ENCODE measurements around the gene TP53I11.

The TP53I11 gene

GRCh38 chr11:44978274-44978960 lies 27.7 kb upstream of the TP53I11 start:
- DNase-seq, result no peak

- DNase-seq, result peak; percentile 33
These were observed 26.9 kb upstream of the TP53I11 start for GRCh38 chr11:44977493-44977984.

DNA sequence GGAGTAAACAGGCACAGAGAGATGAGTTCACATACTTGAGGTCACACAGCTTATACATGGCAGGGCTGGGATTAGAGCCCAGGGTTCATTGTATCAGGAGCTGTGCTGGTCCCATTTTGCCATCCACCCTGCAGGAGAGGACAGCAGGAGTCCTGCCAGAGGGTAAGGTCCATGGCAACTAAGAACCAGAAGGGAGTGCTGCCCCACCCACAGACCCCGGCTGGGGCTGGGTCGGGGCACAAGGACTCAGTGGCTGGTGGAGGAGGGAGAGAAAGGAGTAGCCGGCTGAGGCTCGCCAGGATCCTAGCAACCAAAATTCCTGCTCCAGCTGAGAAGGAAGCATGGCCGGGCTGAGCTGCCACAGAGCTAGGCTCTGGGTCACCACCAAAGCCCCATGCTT lies 25.9 kb upstream of the TP53I11 start:
- DNase-seq, result no peak

DNA sequence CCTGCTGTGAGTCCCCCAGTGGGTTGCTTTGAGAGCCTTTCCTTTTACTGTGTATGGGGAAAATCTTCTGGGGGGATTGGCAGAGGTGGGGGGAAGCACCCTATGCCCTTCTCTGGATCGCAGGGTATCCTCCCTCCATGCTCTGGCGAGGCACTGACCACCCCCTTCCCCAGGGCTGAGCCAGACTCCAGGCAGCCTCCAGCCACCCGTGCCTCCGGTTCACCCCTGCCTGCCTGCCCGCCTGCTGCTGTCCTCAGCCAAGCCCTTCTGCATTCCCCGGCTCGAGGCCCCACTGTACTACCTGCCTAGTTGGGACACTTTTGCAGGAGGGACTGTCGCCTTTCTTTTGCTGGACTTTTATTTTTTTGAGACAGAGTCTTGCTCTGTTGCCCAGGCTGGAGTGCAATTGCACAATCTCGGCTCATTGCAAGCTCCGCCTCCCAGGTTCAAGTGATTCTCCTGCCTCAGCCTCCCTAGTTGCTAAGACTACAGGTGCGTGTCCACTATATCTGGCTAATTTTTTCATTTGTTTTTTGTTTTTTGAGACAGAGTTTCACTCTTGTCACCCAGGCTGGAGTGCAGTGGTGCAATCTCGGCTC lies 23.8 kb upstream of the TP53I11 start:
- DNase-seq, result no peak

DNA sequence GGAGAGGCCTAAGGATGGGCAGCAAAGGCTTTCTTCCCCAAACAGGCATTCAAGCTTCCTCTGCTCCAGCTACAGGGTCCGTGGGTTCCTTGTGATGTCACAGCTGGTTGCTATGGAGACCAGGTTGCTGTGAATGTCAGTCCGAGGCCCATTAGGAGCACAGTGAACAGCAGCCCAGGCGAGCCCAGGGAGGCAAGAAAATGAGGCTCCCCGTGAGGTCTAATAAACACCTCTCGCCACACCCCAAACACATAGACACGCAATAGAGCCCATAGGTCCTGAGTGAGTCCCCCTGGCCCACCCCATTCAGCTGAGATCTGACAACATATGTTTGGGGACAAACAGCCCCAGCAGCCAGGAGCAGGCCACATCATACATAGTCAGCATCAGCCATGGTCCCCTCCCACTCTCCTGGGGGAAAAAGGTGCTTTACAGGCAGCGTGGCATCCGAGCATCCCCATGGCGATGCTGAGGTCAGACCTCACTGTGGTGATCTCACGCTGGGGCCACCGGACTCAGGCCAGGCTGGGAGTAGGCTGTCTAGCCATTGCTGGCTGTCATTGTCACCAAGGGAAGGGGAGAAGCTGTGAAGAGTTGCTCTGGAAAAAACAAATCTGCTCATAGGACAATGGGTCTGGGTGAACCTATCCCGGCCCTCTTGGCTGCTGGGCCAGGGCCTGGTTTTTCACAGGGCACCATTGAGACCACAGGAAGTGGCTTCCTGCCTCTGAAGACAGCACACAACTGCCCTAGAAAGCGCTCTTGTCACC lies 23.1 kb upstream of the TP53I11 start:
- no peak for DNase-seq

- DNase-seq, result no peak
These were observed 22.2 kb upstream of the TP53I11 start for GRCh38 chr11:44972746-44973435.

- no peak for DNase-seq
These were observed 20.5 kb upstream of the TP53I11 start for GRCh38 chr11:44971185-44971584.

GRCh38 chr11:44970293-44970692 lies 19.6 kb upstream of the TP53I11 start:
- no peak for DNase-seq

- DNase-seq, result no peak
These were observed 19.1 kb upstream of the TP53I11 start for GRCh38 chr11:44969651-44970252.

GRCh38 chr11:44968510-44968909 lies 17.8 kb upstream of the TP53I11 start:
- no peak for DNase-seq

DNA sequence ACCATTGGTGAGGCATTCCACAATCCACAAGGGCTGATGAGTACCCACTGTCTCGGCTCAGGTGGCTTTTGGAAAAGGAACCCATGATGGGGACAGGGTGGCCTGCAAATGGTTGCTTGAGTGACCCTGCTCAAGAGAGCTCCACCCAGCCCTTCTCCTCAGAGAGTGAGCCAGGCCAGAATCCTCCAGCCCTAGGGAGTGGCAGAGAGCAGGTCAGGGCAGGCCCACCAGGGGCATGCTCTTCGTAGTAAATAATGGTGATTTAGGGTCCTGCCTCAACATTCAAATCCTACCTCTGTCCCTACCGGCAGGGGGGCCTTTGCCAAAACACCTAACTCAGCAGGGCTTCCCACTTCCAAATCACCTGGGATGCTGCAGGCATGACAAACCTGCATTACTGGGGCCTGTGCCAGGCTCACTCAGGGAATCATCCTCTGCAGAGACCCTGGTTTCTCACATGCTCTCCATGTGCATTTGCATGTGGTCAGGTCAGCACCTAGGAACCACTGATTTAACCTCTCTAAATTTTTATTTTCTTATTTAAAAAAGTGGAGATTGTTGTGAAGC lies 17.3 kb upstream of the TP53I11 start:
- no peak for DNase-seq

DNA sequence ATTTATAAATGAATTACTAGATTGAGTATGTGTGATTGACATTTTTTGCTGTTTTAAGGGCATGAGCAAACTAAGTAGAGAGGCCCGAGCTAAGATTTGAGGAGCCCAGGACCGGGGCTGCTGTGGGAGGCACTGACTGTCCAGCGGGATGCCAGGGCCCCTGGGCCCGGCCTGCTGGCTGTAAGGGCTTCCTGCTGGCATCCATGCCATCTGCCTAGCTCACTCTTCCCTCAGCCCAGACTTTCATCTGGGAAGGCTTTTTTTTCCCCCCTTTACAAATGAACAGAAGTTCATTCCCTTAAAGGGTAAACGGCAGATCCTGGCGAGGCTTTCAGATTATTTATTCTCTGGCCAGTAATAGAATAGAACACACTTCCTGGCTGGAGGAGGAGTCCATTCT lies 16.0 kb upstream of the TP53I11 start:
- no peak for DNase-seq

GRCh38 chr11:44964526-44965209 lies 14.0 kb upstream of the TP53I11 start:
- DNase-seq, result no peak

DNA sequence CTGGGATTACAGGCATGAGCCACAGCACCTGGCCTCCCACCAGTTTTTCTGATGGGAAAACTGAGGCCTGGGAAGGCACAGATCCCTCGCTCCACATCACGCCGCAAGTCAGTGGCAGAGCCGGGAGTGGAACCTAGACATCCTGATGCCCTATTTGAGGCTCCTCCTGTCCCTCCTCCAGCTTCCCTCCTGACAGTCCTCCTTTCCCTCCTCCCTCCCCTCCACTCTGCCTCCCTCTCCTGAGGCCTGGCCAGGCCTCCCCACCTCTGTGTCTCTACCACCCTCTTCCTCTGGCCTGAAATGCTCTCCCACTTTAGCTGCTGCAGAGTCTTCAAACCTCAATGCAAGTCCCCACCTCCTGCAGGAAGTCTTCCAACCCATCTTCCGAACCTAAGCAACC lies 13.3 kb upstream of the TP53I11 start:
- no peak for DNase-seq

DNA sequence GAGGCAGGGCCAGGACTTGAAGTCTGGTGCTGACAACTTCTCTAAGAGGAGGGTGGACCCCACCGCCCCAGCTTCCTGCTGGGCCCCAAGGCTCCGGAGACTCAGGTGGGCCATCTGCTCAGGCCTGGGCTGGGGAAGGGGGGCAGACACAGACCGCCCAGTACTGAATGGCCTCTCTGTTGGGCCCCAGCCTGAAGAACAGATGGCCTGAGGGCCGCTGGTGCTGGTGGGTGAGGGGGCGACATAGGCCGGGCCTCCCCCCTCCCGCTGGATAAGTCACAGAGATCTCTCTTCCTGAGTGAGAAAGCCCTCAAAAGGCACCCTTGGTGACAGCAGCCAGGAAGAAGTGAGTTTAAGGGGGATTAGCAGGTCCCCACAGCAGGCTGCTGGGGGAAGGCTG lies 12.5 kb upstream of the TP53I11 start:
- DNase-seq, result no peak

GRCh38 chr11:44962464-44962863 lies 11.8 kb upstream of the TP53I11 start:
- DNase-seq, result no peak

DNA sequence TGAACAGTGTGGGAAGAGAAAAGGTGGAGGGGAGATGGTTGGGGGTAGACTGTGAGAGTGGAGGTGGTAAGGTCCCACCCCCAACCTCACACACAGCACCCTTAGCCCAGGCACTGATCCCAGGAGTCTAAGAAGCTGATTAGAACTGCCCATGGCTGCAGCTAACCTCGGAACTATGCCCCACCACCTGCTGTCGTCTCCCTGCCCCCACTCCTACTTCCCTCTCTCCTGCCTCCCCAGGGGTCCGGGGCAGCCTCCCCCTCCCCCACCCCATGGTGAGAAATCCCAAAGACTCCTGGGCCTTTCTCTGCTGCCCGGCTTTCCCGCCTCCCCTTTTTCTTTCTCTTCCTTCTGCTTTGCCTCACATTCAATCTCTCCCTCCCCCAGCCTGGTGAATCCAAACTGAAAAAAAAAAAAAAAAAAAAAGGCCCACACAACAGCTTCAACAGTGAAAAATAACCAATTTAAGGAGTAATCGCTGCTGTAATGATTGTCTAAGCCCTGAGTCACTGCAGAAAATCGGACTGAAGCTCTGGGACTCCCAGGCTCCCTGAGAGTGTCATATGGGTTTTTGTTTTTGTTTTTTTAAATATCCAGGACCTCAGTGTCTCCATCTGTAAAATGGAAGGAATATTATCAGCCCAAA lies 9.6 kb upstream of the TP53I11 start:
- DNase-seq, result no peak

DNA sequence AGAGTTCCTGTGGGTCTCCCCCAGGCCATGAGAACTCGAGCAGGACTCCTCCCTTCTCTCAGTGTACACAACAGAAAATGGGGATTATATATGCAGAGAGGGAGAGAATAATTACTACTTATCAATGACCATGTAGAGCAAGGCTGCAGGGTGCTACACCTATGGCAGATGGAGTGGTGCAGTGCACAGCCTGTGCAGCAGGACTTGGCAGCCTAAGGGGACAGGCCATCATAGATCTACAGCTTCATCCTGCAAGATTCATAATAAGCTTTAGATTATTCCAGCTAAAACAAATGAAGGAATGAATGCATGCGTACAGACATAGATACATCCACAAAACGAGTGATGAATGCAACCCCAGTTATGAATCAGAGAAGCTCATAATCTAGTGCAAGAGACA lies 8.4 kb upstream of the TP53I11 start:
- DNase-seq, result no peak

GRCh38 chr11:44957776-44958564 lies 7.3 kb upstream of the TP53I11 start:
- no peak for DNase-seq

GRCh38 chr11:44957040-44957515 lies 6.4 kb upstream of the TP53I11 start:
- no peak for DNase-seq
